Upper lobe of left lung (tissue), 4 donors: ENCODE data around the gene EPHB2.

ENCODE experiments used
- CTCF ChIP-seq, 6 experiments: fragments of 450-650 bp in 4 of 6; fragments of 200-600 bp in 2 of 6; sonication (generic) in 2 of 6; IDR thresholded peaks; one replicate each; pipeline ENCODE4 v1.5.1; 2016 to 2019; ENCODE audit warnings: antibody characterized with exemption in 6 of 6
- POLR2AphosphoS5 ChIP-seq, 2 donors: sonication (generic); formaldehyde crosslinking; IDR thresholded peaks; one replicate each; pipeline ENCODE4 v1.5.1; 2017; ENCODE audit warnings: antibody characterized with exemption in 2 of 2

GRCh38 chr1:22777388-22778057, 66.9 kb downstream of the EPHB2 start:
- TF ChIP-seq CTCF (IDR thresholded peaks at IDR 0.05) (no peak), POLR2AphosphoS5 (IDR thresholded peaks at IDR 0.05) (no peak)
